ENCODE results near the gene CCDC171.
A peak's percentile ranks its signal among the peaks of the same experiment; 100 is the strongest.
"Not testable (repeated sequence)": the region's sequence is repeated elsewhere in the genome, so short reads cannot be mapped to it uniquely, and the experiment has no call there.

CCDC171 gene

DNA sequence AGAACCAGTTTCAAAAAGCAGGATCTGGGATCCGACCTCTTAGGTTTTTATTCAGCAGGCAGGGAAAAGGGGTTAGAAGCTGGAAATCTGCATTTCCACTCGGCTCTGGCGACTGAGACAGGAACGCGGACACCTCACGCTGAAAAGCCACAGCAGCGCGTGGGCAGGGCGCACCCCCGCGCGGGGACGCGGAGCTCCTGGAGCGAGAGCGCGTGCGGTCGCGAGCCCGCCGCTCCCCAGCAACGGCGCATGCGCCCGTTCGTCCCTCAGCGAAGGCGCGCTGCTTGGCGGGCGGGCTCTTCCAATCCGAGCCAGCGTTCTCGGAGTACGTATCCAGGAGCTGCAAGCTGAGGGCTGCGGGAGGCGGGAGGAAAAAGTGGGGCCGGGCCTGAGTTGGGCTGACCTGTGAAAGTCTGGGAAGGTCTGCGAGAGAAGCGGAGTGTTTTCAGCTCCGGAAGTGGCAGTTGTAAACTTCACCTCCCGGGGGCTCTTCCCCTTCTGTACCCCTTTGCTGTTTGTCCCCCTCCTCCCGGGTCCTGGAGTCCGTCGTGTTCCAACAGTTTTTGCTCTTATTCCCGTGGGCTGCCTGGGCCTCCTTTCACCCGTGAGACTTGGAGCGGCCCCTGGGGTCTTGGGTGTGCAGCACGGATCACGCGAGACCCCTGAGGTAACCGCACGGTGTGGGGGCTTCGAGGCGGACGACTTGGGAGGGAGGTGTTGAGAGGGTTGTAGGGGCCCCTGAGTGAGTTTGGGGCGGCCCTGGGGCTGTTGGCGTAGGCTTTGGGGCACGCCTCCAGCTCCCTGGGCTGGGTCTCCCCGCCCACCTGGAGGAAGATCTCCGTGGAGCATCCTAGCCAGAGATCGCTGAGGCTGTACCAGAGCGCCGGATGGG lies at the start of gene CCDC171:
TSS of gene CCDC171 (plus strand) at position 408 of the 892 bp plus-strand sequence. CDS start 11,046 bp downstream, outside the sequence.
- peak; percentile 82 for DNase-seq

DNA sequence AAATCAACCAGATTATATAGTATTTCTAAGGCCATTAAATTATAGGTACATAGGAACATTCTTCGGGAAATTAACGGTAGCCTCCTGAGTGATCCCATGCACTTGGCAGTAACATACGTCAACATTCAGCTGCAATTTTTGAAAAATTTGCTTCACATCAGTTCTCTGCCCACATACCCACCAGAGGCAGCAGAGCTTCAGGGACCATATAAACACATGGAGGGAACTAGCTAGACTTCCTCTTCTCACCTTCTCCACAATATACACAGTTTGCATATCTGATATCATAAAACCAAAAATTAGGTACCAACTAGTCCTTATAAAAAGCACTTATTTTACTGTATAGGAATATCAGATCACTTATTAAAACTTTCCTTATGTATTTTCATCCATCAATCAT lies 46.9 kb upstream of the CCDC171 start:
- no peak for DNase-seq

DNA sequence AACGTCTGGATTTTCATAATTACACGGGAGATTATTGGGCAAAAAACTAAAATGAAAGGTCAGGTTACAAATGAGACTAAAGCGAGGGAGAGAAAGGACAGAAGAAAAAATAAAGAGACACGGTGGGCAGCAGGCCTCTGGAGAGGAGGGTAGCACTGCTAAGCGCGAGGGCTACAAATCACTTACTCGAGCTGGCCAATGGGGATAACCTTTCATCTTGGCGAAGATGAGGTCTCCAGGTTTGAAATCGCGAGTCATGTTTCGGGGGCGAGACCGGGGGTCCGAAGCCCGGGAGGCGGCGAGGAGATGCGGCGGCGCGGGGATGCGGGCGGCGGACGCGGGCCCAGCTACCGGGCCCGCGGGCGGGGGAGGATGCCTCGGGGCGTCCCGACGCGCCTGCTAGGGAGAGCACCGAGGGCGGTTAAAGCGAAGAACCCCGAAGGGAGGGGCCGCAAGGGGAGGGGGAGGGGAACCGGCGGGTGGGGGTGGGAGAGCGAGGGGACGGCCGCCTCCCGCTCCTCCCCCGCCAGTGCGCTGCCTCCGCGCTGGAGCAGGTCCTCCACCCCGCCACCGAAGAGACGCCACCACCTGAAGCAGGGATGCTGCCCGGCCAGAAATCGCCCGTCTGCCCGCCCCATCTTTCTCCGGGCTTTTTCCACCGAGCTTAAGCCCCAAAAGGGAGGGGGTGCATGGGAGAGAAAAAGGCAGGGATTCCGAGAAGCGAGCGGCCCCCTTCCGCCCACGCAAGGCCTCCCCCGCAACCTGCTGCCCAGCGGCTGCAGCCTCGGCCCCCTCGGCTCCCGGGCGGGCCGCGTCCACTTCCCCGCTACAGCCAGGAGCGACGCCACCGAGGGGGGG lies 42.7 kb upstream of the CCDC171 start:
- peak; percentile 66 for DNase-seq

DNA sequence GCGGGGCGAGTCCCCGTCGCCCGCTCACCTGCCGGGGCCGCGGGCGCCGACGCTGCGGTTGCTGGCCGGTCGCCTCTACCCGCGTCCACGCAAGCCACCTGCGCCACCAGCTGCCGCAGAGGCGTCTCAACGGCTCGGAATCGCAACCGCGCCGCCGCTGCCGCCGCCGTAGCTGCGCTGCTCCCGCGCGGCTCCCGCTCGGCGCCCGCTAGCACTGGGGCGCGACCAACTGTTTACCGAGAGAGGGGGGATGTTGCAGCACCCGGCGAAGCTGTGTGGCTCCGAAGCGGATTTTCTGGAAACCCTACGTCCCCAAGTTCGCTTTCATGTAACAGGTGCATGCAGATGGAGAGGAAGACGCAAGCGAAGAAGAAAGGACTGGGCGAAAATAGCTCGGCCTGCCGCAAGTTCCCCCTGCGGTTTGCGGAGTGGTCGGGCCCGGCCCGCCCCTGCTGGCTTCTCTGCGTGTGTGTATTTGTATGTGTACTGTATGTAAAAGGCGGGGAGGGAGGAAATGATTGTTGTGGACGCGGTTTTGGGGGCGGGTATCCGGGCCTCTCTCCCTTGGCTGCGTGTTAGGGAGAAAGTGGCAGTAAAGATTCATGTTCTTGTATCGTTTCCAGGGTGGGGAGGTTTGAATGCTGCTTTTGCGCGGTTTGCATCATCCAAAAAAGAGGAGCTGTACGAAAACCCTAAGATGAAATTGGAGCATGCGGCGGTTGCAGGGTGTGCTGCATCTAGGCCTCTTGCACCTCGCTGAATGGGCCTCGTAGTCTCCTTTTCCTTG lies 41.9 kb upstream of the CCDC171 start, which contains the start of gene PSIP1:
TSS of gene PSIP1 (minus strand) at position 182 of the 787 bp plus-strand sequence. CDS start 782 bp downstream, outside the sequence.
- peak; percentile 90 for DNase-seq

DNA sequence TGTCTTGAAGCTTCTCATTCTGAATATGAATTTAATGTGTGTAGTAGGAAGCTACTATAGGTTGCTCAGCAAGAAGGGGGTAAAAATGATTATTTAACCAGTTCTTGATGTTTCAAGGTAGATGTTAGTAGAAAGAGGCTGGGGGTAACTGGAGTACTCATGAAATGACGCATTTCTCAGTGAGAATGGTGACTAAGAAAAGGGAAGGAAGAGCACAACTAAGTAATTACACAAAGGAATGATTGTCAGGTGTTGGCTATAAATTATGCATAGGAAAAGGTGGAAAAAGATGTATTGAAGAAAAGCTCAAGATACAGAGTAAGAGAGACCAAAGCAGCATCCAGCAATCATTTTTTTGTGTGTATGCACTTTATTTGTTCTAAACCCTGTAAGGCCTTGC lies 40.6 kb upstream of the CCDC171 start:
- no peak for DNase-seq

DNA sequence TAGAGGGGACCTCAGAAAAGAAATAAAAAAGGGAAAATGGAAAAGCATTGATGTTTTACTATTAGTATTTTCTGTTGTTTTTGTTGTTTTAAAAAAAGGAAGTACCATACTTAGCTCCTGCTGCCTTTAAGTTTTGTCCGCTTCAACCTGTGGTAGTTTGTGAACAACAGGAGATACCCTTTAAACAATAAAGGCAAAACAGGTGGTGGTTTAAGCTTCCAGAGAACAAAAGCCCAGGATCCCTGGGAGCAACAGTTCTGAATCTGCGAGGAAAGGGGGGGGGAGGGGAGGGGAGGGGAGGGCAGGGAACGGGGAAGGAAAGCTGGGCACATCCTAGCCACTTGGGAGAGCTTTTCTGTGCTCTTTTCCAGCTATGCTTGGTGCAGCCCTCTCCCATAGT lies 40.0 kb upstream of the CCDC171 start:
- no peak for DNase-seq

DNA sequence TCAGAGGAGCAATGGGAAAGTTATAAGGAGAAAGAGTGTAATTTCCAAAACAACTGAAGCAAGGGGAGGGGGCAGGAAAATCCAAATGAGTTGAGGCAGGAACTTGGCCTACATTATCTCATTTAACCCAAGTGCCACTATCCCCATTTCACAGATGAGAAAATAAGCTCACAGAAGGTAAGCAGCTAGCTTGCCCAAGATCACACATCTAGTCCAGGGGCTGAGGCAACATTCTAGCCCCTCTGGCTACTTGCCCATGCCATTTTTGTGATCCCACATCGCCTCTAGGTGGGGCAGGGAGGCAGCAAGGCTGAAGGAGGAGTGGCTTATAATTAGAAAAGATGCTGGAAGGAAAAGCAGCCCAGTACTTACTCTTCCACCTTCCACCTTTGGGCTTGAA lies 39.5 kb upstream of the CCDC171 start:
- DNase-seq: no peak

DNA sequence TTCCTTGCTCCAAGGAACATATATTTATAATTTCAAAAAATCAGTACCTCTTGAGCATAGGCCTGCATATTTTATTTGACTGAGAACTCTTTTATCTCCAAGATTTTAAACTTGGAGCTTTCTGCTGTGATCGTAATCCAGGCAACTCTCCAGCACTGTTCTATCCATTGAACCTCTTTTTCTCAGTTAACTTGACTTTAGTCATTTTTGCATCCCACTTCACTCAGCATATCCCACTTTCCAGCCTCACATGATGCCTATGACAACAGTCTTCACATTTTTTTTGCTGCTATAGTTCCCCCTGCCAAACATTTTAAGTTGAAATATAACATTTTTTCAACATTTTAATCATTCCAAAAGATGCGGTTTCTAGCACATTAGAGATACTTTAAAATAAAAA lies 33.0 kb upstream of the CCDC171 start:
- no peak for DNase-seq

DNA sequence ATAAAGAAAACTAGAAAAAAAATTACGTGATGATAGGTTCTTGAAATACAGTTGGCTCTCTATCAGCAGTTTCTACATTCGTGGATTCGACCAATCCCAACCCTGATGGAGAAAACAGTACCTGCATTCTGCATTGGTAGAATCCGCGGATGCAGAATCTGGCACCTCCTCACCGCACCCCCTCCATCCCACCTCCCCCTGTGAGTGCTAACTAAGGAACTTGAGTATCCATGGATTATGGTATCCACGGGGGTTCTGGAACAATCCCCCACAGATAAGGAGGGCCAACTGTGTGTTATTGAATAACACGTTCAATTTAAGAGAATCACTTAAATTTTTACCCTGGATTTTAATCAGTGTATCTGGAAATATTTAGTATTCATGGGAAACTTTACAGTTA lies 31.6 kb upstream of the CCDC171 start:
- DNase-seq: no peak

DNA sequence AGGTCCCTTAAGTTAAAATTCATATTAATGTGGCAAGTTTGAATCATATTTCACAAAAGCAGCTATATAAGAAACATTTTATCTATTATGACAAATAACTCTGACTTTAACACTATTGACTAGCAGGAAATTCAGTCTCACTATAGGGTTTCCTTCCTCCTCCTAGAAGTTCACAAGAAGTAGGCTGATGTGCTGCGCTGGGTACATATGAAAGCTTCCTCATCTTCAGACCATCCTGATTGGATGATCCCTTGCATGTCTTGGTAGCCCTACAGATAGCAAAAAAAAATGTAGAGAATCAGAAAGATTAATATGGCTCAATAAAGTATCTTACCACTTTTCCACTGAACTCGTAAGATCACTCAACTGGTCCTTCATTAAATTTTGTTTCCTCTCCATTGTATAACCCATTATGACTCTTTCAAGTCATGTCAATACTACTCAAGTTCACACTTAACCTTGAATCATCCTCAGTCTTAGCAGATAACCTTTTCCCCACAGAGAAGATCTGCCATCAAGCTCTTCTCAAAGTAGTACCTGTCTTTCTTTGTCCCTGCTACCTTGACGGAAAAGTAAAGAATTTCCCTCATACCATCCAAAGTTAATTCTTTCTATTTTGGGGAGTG lies 30.6 kb upstream of the CCDC171 start:
- no peak for DNase-seq

DNA sequence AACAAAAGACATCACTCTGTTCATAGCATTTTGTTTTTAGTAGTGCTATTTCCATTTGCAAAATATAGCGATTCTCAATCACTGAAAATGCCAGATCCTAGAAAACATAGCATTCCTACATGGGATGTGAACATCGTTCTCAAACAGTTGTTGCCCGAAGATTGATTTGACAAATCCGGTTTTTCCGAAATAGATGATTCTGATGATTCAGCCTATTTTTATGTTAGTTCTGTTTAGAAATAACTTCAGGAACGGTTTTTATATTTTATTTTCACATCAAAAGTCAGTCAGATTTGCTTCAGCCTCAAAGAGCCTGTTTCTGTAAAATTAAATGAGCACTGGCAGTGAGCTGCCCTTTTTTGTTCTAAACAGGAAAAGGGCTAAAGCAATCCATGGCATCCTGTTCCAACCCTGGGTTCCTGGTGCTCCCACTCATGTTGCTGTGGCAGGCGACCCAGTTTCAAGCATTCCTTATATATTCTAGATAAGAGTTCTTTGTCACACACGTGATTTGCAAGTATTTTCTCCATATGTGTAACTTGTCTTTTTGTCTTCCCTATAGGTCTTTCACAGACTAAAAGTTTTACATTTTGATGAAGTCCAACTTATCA lies 27.9 kb upstream of the CCDC171 start:
- no peak for DNase-seq

DNA sequence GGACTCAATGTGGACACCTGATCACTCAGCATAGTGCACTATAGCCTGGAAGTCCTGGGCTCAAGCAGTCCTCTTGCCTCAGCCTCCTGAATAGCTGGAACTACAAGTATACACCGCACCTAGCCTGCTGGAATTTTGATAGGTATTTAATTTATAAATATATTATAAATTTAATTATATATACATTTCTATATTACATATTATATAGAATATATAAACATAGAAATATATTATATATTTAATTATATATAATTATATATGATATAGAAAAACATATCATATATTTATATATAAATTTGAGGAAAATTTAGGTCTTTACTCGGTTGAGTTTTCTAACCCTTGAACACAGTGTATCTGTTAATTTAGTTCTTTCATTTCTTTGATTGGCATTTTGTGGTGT lies 26.9 kb upstream of the CCDC171 start:
- no peak for DNase-seq

DNA sequence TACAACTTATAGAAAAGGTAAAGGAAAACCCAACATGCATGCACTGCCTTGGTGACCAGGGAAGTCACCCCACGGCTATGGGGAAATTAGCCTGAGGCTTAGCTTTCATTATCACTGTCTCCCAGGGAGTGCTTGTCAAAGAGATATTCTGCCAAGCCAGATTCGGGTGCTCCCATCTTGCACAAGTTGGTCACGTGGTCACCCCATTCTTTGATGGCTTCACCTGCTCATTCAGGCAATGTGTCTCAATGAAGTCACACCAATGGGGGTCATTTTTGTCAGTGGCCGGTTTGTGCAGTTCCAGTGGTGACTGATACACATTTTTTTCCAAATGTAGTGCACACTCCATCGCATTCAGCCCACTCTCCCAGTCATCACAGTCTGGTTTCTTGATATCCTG lies 25.8 kb upstream of the CCDC171 start:
- not testable (repeated sequence) for DNase-seq

DNA sequence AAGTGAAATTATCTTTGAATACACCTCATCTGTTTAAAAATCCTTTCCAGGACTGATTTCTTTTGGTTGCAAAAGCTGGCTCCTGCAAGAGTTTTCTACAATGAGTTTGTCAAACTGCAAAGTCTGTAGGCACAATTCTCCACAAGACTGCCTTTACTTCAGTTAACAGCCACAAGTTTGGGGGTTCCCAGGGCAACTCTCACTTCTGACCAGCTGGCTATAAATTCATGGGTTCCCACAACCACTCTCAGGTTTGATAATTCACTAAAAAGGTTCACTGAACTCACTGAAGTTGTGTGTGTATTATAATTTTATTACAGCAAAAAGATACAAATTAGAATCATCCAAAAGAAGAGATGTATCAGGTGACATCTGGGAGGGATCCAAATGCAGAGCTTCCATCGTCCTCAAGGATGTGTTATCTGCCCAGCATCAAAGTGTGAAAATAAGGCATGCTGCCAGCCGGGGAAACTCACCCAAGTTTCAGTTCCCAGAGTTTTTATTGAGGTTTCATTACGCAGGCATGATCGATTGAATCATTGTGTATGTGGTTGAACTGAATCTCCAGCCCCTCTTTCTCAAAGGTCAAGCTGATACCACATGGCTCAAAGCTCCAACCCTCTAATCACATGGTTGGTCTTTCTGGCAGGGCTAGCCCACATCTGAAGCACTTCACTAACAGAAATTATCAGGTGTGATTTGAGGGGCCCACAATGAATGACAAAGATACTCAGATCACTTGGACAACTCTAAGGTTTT lies 23.1 kb upstream of the CCDC171 start:
- DNase-seq: no peak

DNA sequence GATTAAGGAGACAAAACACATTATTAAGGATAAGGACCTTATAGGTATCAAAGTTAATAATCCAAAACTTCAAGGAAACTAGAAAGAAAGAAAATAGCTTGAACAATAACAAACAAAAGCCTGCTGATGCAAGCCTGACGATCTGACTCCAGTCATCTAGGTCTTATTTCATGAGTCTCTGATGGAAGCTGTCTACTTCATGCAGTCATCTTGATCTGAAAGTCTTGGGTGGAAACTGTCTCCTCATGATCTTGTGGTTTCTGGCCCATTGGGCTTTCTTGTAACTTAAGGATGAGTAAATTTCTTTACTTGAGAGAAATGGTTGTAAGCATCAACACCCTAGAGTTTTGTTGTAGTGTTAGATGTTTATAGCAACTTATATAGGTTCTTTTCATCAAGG lies 21.5 kb upstream of the CCDC171 start:
- DNase-seq: no peak

DNA sequence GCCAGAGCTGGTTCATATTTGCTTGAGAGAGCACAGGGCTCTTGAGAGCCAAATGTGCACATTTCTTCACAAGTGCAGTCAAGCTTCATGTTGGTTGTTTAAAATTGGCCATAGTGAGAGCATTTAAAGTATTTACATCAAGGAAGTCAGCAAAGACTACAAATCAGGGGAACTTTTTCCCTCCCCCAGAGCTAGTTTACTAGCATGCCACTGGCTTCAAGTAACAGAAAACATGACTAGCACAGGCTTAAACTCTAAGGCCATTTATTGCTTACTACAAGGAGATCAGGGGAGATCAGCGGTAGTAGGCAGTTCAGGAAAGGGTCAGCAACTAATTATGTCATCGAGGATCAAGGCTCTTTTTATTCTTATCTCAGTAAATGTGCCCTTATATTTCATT lies 11.0 kb upstream of the CCDC171 start:
- DNase-seq: no peak

DNA sequence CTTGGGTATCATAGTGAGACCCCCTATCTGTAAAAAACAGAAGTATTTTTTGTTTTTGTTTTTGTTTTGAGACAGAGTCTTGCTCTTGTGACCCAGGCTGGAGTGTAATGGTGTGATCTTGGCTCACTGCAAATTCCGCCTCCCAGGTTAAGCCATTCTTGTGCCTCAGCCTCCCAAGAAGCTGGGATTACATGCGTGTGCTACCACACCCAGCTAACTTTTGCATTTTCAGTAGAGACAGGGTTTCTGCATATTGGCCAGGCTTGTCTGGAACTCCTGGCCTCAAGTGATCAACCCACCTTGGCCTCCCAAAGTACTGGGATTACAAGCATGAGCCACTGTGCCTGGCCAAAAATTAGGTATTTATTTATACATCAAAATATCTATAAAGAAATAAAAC lies 10.2 kb upstream of the CCDC171 start:
- no peak for DNase-seq

DNA sequence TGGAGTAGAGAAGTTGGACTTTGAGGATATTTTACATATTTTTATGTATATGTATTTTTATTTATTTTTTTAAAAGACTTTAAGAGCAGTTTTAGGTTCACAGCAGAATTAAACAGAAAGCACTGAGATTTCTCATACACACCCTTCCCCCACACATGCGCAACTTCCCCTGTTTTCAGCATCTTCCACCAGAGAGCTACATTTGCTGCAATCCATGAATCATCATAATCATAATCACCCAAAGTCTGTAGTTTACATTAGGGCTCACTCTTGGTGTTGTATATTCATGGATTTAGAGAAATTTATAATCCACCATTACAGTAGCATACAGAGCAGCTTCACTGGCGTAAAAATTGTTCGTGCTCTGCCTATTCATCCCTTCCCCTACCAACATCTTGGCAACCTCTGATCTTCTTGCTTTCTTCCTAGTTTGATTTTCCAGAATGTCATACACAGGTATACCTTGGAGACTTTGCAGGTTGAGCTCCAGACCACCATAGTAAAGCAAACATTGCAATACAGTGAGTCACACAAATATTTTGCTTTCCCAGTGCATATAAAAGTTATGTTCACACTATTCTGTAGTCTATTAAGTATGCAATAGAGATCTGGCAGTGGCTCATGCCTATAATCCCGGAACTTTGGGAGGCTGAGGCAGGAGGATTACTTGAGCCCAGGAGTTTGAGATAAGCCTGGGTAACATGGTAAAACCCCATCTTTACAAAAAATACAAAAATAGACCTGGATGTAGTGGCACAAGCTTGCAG lies 9.6 kb upstream of the CCDC171 start:
- no peak for DNase-seq

DNA sequence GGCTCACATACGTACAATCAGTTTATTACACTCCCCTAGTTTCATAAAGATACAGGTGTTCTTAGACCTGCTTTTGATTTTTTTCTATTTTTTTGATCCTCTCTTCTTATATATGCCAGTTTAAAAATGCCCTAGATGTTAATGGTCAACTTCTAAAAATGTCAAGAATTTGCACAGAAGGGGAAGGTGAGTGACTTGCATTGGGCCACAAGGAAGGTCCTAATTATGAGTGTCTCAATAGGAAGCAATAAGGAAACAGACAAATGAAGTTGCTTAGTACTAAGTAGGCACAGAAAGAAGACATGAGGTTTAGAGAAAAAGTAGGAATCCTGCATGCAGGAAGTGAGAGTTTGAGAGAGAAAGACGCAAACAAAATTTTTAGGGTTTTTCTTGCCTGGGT lies 3.2 kb upstream of the CCDC171 start:
- DNase-seq: no peak

DNA sequence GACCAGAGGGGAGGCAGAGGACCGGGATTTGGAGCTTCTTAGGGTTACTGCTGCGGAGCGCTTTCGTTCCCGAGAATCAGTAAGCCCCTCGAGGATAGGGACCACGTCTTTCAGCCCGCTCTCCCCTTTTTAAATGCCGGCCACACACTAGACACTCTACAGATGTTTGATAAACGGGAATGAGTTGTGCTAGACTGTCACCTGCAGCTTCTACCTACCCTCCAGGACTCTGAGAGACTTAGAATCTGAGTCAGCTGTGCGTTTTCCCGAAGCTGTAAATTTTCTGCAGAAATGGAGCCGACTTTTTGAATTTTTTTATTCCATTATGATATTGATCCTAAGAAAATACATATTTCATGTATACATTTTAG lies 670 bp downstream of the CCDC171 start:
- DNase-seq: no peak

DNA sequence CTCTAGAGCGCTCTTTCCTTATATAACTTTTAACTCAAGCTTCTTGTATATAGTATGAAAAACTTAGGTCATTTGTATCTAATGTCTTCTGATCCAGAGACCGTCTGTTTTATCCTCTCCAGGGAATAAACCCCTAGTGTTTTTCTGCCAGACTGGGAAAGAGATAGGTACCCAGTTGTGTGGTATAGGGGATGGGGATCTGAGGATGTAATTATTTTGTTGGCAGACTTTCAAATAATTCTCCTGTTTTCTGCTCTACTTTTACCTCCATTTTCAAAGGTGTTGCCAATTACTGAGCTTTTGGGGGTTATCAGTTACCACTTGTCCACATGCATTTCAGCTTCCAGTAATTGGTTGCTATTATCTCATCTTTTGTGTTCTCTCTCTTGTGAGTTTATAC lies 17.9 kb downstream of the CCDC171 start:
- DNase-seq: no peak
